IPS DF 4.7 (cell line): ENCODE results near the gene ADAMTSL2.

Source experiments
- DNase-seq: peaks from one replicate; pipeline ENCODE4 v3.0.0-alpha.2; 2013; ENCODE audit warnings: low spot score; ENCODE audit errors: extremely low read depth

ADAMTSL2 gene

DNA sequence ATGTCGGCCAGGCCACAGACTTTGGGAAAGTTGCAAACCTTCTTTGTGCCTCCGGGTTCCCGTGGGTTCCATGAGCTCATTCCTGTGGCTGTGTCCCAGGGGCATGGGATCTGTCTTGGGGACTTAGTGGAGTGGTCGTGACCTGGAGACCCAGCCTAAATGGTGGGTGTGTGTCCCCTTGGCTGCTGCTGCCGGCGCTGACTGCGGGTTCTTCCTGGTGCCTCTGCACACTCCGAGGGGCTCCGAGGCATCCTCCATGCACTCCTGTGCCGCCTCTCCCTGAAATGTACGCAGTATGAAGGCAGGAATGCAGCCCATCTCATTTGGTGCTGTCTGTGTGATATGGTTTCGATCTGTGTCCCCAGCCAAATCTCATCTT is 34.6 kb upstream of the ADAMTSL2 start:
- DNase-seq: no peak

DNA sequence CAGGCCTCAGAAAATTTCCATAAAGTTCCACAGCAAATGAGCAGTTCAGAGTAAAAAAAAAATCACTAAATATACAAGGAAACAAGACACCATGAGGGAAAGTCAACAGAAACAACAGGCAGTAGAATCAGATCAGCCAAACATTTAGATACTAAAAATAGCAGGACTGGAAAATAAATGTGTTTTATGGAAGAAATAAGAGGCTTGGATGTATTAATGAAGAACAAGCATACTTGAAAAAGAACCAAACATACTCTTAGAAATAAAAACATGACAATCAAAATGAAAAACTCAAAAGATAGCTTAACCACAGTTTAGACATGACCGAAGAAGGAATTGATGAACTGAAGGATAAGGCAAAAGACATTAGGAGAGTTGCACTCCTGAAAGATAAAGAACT is 32.4 kb upstream of the ADAMTSL2 start:
- DNase-seq: no peak

DNA sequence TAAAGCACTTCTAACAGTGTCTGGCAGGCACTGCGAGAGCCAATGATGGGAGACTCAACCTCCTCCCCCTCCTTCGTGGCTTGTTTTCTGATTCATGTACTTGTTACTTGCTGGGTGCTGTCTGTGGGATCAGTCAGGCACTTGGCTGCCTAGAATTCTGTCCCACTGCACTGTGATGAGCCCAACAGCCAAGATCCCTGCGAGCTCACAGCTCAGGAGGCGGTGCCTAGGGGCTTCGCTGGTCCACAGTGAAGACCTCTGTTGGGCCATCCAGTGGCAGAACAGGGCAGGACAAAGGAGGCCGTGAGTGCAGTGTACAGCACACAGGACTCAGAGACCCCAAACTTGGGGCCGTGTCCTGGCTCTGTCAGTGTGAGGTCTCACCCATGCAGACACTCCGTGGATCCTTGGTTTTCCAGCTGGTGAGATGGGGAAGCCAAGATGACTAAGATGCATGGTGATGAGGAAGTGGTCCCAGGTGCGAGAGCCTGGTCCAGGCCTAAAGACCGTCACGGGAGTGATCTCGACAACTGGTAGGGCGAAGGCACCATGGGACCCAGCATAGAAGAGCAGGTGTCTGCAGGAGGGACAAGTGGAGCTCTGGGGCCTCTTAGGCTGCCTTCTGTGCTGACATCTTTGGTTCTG is 29.2 kb upstream of the ADAMTSL2 start:
- no peak for DNase-seq

DNA sequence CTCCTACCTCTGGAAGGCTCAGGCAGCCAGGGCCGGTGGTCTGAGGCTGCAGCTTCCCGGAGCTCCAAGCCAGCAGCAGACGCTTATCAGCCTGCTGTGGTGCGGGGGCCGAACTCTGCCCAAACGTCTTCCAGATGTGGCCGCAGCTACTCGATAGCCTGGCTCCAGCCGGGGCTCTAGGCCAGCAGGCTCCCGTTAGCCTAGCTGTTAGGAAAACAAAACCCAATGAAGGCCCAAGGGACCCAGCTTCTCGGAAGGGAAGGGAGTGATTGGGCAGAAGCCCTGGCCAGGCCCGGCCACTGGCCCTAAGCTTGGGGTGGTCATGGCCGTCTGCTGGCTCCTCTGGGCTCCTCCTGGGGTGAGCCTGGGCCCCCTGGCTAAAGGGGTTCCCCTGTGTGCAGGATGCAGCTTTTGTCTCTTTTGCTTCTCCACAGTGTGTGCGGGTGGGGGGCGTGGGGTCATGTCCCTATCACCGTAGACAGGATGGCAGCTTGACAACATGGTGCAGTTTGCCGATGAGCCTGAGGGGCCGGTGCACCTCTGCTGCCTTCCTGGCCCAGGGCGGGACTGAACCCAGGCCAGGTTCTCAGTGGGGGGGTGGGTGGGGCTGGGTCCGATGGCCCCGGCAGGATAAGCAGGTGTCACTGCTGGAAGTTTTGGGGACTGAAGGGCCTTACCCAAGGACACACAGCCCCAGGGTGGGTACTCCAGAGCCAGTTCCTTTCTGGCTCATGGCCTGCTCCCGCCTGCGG is 28.4 kb upstream of the ADAMTSL2 start:
- no peak for DNase-seq

DNA sequence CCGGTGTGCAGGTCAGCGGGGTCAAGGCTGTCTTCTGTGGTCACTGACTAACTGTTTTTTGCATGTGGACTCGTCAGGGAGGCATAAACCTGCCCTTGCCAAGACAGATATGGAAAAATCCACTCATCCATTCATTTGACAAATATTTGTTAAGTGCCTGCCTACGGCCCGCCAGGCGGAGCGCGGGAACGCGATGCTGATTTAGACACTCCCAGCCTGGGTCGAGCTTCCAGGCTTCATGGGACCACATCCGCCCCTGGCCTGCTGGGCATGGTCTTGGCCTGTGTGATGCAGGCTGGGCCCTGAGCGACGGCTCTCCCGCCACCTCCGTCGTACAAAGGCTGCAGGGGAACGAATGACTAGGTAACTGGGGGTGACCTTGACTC is 27.9 kb upstream of the ADAMTSL2 start:
- DNase-seq: no peak

DNA sequence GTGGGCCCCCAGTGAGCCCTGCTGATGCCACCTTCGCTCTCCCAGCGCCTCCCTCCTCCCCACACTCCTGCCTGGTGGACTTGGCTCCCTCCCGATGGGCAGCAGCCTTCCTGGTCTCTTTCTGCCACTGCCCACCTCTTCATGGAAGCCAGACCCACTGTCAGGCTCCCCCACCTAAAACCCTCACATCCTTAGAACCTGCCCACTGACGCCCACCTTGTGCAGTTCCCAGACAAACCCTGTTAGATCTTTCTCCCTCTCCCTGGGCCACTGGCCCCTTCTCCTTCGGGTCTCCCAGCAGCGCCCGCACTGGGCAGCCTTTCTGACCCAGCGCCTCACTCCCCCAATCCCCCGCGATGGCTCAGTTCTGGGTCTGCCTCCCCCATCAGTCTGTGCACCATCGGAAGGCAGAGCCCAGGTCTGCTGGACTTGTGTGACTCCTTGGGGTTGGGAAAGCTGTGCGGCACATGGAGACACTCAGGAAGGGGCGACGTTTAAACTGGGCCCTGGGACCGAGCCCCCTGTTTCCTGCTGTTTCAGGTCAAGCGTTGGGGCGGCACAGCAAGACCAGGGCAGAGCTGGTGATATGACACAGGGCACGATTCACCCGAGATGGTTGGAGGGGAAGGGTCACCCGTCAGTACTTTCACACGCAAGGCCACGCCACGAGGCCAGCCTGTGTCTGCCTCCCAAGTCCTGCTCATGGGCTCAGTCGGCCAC is 27.1 kb upstream of the ADAMTSL2 start:
- no peak for DNase-seq

DNA sequence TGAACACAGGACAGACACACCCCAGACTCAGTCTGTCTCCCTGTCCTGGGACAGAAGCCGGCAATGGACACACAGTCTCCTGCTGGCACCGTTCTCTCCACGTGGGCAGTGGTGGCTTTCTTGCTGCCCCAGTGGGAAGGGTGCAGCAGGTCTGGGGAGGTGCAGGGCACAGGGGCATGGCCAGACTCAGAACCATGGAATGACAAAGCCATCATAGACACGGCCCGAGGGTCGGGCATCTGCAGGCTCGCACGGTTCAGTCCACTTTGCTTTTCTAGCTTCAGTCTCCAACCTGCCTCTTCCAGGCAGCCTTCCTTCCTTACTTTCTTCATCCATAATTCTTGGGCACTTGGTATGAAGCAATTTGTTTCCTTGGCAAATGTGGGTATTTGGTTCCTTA is 26.5 kb upstream of the ADAMTSL2 start:
- DNase-seq: no peak

DNA sequence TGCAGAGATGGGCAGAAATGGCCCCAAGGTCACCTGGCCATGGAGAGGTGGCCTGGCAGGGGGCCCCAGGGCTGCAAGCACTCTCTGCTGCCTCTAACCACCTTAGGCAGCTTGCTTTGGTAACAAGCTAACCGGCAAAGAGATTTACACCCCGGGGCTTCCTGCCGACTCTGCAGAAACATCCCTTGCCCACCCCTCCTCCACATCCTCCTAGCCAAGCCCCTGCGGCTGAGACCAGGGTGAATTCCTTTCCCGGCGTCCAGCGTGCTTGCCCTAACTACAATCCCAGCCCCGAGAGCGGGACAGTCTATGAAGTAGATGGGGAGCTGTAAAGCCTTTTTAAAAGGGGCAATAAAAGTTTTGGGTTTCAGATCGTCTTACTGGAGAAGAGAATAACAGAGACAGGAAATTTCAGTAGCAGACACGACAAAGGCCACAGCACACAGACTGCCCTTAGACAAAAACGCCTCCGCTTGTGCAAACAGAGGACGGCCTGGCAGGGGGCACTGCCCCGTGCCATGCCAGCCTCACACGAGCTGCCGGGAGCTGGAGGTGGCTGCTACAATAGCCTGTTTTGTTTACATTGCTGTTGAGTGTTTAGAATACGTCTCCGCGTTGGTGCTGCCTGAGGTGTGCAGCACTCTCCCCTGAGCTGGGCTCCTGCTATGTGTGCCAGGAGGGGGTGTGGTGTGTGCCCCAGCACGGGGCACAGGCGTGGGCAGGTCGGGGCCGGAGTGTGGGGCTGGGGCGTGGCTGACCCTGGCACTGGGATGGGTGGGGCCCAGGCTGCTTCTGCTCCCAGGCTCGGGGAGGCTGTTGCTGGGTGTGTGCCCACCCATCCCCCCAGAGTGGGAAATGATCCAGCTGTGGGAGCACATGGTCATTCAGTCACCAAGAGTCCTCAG is 25.1 kb upstream of the ADAMTSL2 start:
- DNase-seq: no peak

DNA sequence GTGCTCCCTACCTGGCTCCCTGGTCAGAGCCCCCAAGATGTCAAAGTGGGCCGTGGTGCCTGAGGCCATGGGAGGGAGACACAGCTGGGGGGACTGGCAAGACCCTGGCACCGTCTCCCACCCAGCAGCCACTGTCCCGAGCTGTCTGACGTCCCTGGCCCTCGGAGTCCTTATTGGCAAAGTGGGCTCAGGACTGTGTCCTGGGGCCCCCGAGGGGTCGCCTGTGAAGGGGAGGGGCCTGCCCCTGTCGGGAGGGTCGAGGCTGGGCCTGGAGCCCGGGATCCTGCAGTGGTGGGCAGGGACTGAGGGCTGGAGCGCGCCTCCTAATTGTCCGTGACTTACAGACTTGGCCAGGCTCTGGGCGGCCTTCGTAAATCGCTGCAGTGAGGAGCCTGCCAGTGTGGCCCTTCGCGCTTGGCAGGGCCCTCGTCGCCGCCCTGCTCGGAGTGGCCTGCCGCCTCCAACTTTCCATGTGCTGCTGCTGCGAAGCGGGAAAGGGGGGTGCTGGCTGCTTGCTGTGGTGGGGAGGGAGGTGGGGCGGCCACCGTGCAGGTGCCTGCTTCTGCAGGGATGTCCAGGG is 23.5 kb upstream of the ADAMTSL2 start:
- no peak for DNase-seq

DNA sequence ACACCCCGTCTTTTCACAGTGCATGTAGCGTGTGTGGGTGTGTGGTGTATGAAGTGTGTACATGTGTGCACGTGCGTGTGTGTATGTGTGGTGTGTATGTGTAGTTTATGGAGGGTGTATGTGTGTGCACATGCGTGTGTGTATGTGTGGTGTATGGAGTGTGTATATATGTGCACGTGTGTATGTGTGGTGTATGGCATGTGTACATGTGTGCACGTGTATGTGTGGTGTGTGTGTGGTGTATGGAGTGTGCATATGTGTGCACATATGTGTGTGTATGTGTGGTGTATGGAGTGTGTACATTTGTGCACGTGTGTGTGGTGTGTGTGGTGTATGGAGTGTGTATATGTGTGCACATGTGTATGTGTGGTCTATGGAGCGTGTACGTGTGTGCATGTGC is 22.9 kb upstream of the ADAMTSL2 start:
- DNase-seq: no peak

DNA sequence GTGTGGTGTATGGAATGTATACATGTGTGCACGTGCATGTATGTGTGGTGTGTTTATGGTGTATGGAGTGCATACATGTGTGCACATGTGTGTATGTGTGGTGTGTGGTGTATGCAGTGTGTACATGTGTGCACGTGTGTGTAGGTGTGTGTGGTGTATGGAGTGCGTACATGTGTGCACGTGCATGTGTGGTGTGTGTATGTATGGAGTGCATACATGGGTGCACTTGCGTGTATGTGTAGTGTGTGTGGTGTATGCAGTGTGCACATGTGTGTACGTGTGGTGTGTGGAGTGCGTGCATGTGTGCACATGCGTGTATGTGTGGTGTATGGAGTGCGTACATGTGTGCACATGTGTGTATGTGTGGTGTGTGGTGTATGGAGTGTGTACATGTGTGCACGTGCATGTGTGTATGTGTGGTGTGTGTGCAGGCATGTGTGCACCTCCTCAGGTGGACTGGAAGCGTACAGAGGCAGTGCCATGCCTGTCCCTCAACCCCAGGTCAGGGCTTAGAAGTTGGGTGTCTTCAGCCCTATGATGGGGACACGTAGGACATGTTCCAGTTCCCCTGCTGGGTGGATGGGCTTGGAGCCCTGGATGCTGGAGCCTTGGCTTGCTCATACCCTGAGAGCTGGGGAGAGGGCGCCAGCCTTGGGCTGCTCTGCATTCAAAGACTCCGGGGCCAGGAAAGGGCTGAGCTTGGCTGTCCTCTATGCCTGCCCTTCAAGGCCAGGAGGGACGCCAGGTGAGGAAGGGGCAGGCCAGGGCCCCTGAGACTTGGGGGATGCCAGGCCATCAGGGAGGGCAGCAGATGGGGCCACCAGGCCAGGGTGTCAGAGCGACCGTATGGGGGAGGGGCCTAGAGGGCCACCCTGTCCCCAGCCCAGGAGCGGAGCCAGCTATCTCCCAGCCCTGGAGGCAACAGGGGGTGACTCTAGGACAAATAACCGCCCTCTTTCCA is 22.0 kb upstream of the ADAMTSL2 start:
- DNase-seq: no peak

DNA sequence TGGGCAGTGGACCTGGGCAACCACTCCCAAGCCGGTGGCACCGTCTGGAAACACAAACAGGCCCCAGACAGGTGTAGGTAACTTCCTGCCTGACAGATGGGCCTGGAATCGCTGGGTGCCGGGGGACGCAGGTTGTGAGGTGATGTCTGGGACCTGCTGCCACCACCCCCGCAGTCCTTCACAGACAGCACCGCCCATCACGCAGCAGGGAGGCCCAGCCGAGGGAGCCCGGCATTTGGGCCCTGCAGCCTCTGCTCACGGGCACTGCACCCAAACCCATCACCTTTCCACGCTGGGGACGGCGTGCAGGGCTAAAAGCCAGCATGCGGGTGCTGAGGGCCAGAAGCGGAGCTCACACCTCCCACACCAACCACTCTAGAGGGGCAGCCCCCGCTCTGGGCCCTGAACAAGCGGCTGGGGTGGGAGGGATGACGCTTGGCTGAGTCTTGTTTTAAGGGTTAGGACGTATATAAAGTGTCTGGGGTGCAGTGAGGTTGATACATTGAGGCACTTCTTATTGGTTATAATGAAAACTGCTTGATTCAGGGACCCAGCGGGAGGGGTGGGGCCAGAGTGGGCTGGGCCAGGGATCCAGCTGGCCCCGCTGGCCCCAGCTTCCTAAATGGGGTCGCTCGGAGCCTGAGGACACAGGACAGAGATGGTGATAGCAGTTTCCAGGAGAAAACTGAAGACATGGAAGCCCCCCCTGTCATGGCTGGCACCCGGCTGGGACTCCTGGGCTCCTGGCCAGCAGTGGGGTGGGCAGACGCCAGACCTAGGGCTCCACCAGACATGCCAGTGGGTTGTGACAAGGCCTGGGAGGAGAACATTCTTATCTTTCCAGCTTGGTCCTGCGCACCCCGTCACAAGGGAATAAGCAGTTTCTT is 21.0 kb upstream of the ADAMTSL2 start:
- no peak for DNase-seq

DNA sequence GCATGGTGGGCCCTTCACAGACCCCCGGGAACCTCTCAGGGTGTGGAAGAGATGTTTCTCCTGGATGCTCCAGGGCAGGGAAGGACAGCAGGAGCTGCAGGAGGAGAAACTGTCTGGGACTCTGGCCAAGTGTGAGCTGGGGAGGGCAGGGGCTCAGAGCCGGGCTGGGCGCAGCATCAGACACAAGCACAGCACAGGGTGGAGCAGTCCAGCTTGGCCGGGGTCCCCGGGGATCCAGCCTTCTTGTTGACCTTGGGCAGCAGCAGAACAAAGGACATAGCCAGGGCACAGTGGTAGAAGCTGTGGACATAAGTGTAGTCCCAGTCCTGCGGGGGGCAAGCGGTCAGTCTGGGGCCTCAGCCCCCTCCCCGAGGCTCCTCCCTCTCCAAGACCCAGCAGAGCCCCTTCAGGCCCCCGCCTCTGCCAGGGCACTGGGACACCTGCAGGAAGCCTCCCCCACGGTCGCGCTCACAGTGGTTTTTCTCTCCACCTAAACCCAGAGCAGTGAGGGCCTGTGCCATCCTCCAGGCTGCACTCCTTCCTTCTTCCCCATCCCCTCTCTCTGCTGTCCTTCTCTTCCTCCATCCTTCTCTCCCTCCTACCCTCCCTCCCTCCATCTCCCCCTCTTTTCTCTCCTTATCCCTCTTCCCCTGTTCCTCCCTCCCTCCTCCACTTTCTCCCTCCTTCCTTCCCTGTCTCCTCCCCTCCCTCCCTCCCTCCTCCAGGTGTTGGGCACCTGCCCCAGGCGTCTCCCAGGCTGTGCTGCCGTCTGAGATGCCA is 19.9 kb upstream of the ADAMTSL2 start:
- DNase-seq: no peak

DNA sequence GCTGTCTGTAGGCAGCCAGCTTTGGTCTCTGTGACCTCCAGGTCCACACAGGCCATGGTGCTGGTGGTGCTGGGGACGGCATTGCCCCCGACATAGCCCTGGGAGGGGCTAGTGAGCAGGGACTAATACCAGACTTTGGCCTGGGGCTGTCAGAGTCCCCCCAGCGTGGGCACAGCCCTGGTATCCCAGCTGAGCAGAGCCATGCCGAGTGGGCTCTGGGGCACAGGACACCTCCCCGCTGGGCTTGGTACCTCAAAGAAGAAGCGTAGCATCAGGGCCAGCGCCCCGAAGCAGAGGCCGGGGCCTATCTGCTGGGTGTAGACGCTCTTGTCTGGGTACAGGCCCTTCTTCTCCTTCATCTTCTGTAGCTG is 19.3 kb upstream of the ADAMTSL2 start:
- no peak for DNase-seq

DNA sequence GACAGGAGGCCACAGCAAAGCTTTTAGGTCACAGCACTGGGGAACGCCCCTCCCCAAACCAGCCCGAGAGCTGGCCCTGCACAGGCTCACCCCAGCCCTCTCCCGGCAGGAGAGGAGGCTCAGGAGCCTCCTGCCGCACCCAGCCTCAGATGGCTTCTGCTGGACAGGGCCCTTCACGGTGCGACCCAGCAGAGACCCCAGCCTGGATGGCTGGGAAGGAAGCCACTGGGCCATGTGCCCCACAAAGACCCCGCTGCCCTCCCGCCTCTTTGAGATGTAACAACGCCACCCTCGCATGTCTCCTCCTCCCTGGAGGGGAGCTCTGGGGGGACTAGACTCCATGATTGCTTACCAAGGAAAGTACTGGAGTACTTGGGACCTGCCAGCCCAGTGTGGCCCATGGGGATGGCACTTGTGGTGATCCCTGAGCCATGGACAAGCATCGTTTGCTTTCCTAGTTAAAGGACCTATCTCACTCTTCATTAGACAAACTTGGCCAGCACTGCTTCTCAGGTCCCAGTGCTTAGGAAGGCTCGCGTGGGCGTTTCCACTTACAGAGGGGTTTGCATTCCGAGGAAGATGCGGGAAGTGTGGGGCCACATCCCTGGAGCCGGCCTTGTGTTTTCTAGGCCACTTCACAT is 18.8 kb upstream of the ADAMTSL2 start:
- DNase-seq: no peak

DNA sequence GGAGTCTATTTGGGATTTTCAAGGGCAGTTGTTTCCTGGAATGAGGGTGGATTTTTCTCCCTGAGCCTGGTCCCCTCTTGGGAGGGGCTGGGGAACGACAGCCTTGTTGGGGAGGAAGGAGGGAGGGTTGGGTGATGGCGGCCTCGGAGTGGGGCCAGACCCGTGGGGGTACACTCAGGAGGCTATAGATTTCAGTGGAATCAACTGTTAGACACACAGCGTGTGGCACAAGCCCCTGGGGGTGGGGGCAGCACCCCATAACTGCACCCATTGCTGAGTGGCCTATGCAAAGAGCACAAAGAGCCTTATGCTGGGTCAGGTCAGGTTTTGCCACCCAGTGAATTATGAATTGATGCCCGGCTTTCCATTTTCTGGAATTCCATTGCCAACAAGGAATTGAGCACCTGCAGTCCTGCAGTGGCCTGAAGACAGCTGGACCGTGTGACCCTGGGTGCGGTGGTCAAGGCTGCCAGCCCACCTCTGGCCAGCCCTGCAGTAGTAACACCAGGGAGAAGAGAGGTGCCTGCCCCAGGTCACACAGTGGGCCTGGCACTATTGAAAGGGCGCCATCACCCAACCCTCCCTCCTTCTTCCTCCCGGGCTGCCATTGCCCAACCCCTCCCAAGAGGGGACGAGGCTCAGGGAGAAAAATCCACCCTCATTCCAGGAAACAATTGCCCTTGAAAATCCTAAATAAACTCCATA is 18.1 kb upstream of the ADAMTSL2 start:
- no peak for DNase-seq

DNA sequence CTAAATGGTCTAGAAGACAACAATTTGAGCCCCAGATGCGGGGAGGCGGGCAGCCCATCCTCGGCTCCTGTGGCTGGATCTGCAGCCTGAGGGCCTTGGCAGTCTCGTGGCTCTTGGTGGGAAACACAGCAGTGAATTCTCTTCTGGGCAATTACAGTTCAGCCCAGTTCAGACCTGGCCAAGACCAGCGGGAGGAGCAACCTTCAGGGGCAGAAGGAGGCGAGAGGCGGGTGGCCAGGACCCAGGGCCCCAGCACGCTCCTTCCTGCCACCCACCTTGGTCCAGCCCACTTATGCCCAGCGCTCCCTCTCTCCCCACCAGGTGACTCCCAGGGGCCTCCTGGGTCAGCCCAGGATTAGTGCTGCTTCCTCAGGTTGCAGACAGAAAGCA is 17.5 kb upstream of the ADAMTSL2 start:
- no peak for DNase-seq
